H1 (cell line): Measurements from ENCODE around the gene CNGA2. TPM values are rescaled to one million over a fixed set of nuclear protein-coding genes. Genes with fewer than 3 reads are reported as not detected.

ENCODE experiments used
- CBX8 ChIP-seq: fragments of 300-800, 300-1000 bp; sonication (generic); IDR thresholded peaks from 2 replicates; pipeline ENCODE4 v1.7.1; 2016; ENCODE audit warnings: low read depth, low read length, borderline replicate concordance
- RBBP5 ChIP-seq: IDR thresholded peaks from 2 replicates; pipeline ENCODE4 v1.7.1; 2012; ENCODE audit warnings: low read depth, mild to moderate bottlenecking, inconsistent platforms, low read length, moderate library complexity, borderline replicate concordance
- polyA plus RNA-seq, 7 experiments: library from polyadenylated mRNA; depleted of rRNA in 3 of 7; stranded (reverse) in 5 of 7; unstranded in 2 of 7; fragments of >200 nt in 5 of 7; fragments of 200-250 nt in 2 of 7; gene quantifications; 1 replicate in 5 of 7; 2 replicates in 1 of 7; 4 replicates in 1 of 7; pipeline versions ENCODE4 v1.2.1 to v1.2.3, GENCODE V29; 2011 to 2013; ENCODE audit warnings: missing spikeins in 2 of 7, mixed read lengths in 2 of 7
- total RNA-seq: library from RNA; stranded (reverse); fragmentation: NEBNext Ultra II Directional; extraction: Animal tissue kit (Norgen Biotek cat#: 25700); gene quantifications from 2 replicates; pipeline ENCODE4 v1.2.1, GENCODE V29; 2021

Gene CNGA2
- total and polyA plus RNA-seq, 2 of the 8 experiments (the other 6 are each of a cell fraction or from before 2014, with no cell fraction given) = not detected

- TF ChIP-seq RBBP5 = no peak
- TF ChIP-seq CBX8 = no peak
These were observed 2.9 kb downstream of the CNGA2 start (continued) for GRCh38 chrX:151737494-151737893.
